Measurements from ENCODE around the gene HNRNPC.

DNA sequence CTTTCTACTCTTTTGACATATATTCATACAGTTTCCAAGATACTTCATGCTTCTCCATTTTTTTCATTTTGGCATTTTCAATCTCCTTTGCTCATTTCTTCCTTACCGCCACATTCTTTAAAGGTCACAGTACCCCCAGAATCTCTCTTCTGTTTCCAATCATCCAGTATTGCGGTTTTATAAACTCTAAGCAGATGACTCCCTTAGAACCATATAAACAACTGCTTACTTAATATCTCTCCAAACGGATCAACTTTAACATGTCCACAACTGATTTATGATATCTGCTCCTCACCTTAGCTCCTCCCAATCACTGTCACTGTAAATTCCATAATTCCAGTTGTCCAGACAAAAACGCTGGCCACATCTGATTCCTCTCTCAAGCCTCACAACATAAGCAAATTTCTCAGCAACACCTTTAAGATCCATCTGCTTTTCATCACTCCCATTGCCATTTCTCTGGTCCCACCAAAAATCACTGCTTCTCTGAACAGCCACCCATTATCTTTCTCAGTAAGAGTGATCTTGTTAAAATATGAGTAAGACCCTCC is 49.6 kb downstream of the HNRNPC start:
- no peak for TF ChIP-seq POLR2AphosphoS5 (IDR thresholded peaks at IDR 0.05)
- no peak for TF ChIP-seq CTCF (IDR thresholded peaks at IDR 0.05)
- TF ChIP-seq POLR2A (IDR thresholded peaks at IDR 0.05), result no peak
- TF ChIP-seq EP300 (IDR thresholded peaks at IDR 0.05), result no peak

All from gastroesophageal sphincter (tissue), 3 donors.